ENCODE measurements around the gene CADM4.
"Not testable (repeated sequence)": the region's sequence is repeated elsewhere in the genome, so short reads cannot be mapped to it uniquely, and the experiment has no call there.

Gene CADM4

GRCh38 chr19:43639519-43640423, at the start of gene CADM4:
TSS of gene CADM4 (minus strand) at chr19:43639850. CDS start at chr19:43639790, 60 bp downstream.
- DNase-seq = peak in 45 of 56 donors; percentile 6 to 80 (median 52)

GRCh38 chr19:43688059-43688701, 48.5 kb upstream of the CADM4 start:
- no peak for DNase-seq

- DNase-seq = peak in 30 of 56 donors; percentile 2 to 63 (median 31)
These were observed 48.0 kb upstream of the CADM4 start for GRCh38 chr19:43687660-43687997.

- DNase-seq = no peak
These were observed 44.7 kb upstream of the CADM4 start for GRCh38 chr19:43684326-43684725.

- DNase-seq = no peak
These were observed 44.3 kb upstream of the CADM4 start for GRCh38 chr19:43683905-43684304.

GRCh38 chr19:43682824-43683661, 43.4 kb upstream of the CADM4 start:
- no peak for DNase-seq

GRCh38 chr19:43682269-43682668, 42.6 kb upstream of the CADM4 start:
- not testable (repeated sequence) for DNase-seq

- DNase-seq = no peak
These were observed 42.2 kb upstream of the CADM4 start for GRCh38 chr19:43681821-43682220.

- DNase-seq = peak in 3 of 56 donors; percentile 8 to 22 (median 17)
These were observed 39.0 kb upstream of the CADM4 start for GRCh38 chr19:43678512-43679261.

- DNase-seq = no peak
These were observed 36.3 kb upstream of the CADM4 start for GRCh38 chr19:43675906-43676305.

GRCh38 chr19:43675269-43675879, 35.7 kb upstream of the CADM4 start:
- DNase-seq = peak in 1 of 56 donors; percentile 6

GRCh38 chr19:43674596-43674995, 34.9 kb upstream of the CADM4 start:
- no peak for DNase-seq

- DNase-seq = no peak
These were observed 34.5 kb upstream of the CADM4 start for GRCh38 chr19:43674183-43674582.

- DNase-seq = no peak
These were observed 34.0 kb upstream of the CADM4 start for GRCh38 chr19:43673637-43674036.

- no peak for DNase-seq
These were observed 32.5 kb upstream of the CADM4 start for GRCh38 chr19:43672061-43672679.

- peak; percentile 84 to 100 (median 97) for DNase-seq
These were observed 28.9 kb upstream of the CADM4 start for GRCh38 chr19:43668406-43669109.

GRCh38 chr19:43667876-43668405, 28.3 kb upstream of the CADM4 start:
- DNase-seq = peak in 2 of 56 donors; percentile 84 to 98

- DNase-seq = no peak
These were observed 27.7 kb upstream of the CADM4 start for GRCh38 chr19:43667126-43667875.
